Measurements from ENCODE around the gene G6PD.

DNA sequence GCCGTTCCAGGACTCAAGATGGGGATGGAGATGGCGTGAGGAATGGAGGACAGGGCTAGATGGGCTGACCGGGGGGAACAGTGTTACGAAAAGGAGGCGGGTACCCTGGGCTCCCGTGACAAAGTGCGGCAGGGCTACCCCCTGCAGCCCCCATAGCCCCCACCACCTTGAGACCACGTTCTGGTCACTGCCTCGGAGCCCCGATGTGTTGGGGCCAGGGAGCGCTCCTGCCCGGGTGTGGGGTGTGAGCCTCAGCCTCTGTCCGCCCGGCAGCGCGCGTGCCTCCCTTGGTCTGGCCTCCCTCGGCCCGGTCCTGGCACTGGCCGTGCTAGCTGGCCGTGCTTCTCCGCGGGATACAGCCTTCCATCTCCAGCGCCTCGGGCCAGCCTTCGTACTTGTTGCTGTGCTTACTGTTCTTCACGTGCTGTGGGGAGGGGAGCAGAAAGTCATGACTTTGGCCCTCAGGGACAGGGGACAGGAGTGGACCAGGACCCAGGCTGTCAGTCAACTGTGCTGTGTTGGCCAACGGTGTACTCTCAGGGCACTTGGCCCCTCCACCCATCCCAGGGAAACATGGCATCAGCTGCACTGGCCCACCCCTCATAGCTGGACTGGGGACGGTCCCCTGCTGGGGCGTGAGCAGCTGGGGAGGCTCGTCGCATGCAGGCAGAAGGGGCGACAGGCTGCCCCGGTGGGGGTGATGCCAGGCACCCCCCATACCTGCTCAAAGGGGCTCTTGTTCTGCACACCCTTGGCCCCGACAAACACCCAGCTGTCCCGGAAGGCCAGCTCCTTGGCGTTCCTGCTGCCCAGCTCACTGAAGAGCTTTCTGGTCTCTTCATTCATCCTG lies 39.9 kb downstream of the G6PD start:
- TF ChIP-seq, protein P1, sequence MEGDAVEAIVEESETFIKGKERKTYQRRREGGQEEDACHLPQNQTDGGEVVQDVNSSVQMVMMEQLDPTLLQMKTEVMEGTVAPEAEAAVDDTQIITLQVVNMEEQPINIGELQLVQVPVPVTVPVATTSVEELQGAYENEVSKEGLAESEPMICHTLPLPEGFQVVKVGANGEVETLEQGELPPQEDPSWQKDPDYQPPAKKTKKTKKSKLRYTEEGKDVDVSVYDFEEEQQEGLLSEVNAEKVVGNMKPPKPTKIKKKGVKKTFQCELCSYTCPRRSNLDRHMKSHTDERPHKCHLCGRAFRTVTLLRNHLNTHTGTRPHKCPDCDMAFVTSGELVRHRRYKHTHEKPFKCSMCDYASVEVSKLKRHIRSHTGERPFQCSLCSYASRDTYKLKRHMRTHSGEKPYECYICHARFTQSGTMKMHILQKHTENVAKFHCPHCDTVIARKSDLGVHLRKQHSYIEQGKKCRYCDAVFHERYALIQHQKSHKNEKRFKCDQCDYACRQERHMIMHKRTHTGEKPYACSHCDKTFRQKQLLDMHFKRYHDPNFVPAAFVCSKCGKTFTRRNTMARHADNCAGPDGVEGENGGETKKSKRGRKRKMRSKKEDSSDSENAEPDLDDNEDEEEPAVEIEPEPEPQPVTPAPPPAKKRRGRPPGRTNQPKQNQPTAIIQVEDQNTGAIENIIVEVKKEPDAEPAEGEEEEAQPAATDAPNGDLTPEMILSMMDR (IDR thresholded peaks at IDR 0.05), result no peak
- no peak for TF ChIP-seq POLR2AphosphoS5 (IDR thresholded peaks at IDR 0.05; ENCODE audit: insufficient read depth in 1 of 2, low read depth in 1 of 2)
